Thyroid gland (tissue), 4 donors: ENCODE data around the gene ACBD4. TPM values are rescaled to one million over a fixed set of nuclear protein-coding genes. Genes with fewer than 3 reads are reported as not detected.

ENCODE experiments used
- DNase-seq, 2 donors: peaks; one replicate each; pipeline ENCODE4 v3.0.0-alpha.2; 2019
- H3K27ac ChIP-seq, 3 donors: fragments of 200-600 bp; sonication (generic); 1 replicate in 2 of 3; 2 replicates in 1 of 3; pipeline ENCODE4 v1.5.1; 2016 to 2019; ENCODE audit warnings: mild to moderate bottlenecking in 1 of 3, moderate library complexity in 1 of 3
- H3K27me3 ChIP-seq: fragments of 200-600 bp; sonication (generic); one replicate; pipeline ENCODE4 v1.5.1; 2019
- H3K36me3 ChIP-seq, 2 donors: fragments of 200-600 bp; sonication (generic); one replicate each; pipeline ENCODE4 v1.5.1; 2016 to 2019
- H3K4me1 ChIP-seq, 2 donors: fragments of 200-600 bp; sonication (generic); one replicate each; pipeline ENCODE4 v1.5.1; 2017 to 2019
- H3K4me3 ChIP-seq, 3 donors: fragments of 200-600 bp; sonication (generic); replicated peaks in 1 of 3; 1 replicate in 2 of 3; 2 replicates in 1 of 3; pipeline ENCODE4 v1.5.1; 2016; ENCODE audit warnings: mild to moderate bottlenecking in 1 of 3
- H3K9me3 ChIP-seq: fragments of 200-600 bp; sonication (generic); one replicate; pipeline ENCODE4 v1.5.1; 2017
- POLR2A ChIP-seq, 2 donors: fragments of 450-650 bp; IDR thresholded peaks; one replicate each; pipeline ENCODE4 v1.6.1; 2017; ENCODE audit warnings: antibody characterized with exemption in 2 of 2, mild to moderate bottlenecking in 2 of 2, moderate library complexity in 1 of 2
- WGBS, 2 donors: methylation state at CpG; one replicate each; pipeline ENCODE4 v1.1.5; 2017; 5-methylcytosine and 5-hydroxymethylcytosine counted together
- intact Hi-C: fragments of 100-400 bp; cut with DNase I; formaldehyde crosslinking; loops from one replicate; pipeline ENCODE4 v1.15.1; 2023
- total RNA-seq, 4 donors: library from RNA; depleted of rRNA; stranded (reverse); fragments of >200 nt; gene quantifications; one replicate each; pipeline ENCODE4 v1.2.3, GENCODE V29; 2016
- TF ChIP-seq, protein P1 (sequence below), 6 experiments: fragments of 200-600 bp in 3 of 6; fragments of 450-650 bp in 3 of 6; sonication (generic) in 3 of 6; IDR thresholded peaks; one replicate each; pipeline ENCODE4 v1.5.1; 2016 to 2019; ENCODE audit warnings: antibody characterized with exemption in 6 of 6, mild to moderate bottlenecking in 2 of 6, inconsistent platforms in 1 of 6, moderate library complexity in 1 of 6

The ACBD4 gene
- total RNA-seq, 4 donors from 2014 or later, result 16.7 to 20.4 (median 17.7) TPM

GRCh38 chr17:45110676-45111611 is 24.5 kb upstream of the ACBD4 start:
- Histone ChIP-seq H3K4me1 (peaks cover 26 to 30% of the 10 kb centered on the region in 2 donors), H3K4me3 (no peak overlapping the region), H3K27me3 (no peaks in the 10 kb centered on the region), H3K9me3 (no peaks in the 10 kb centered on the region), H3K27ac (peak overlapping the region; percentile 56 to 81 (median 57)), H3K36me3 (peaks cover 20 to 24% of the 10 kb centered on the region in 2 donors)
- intact Hi-C loops, result no loop called here
- peak; percentile 72 to 73 for DNase-seq
- TF ChIP-seq, protein P1, sequence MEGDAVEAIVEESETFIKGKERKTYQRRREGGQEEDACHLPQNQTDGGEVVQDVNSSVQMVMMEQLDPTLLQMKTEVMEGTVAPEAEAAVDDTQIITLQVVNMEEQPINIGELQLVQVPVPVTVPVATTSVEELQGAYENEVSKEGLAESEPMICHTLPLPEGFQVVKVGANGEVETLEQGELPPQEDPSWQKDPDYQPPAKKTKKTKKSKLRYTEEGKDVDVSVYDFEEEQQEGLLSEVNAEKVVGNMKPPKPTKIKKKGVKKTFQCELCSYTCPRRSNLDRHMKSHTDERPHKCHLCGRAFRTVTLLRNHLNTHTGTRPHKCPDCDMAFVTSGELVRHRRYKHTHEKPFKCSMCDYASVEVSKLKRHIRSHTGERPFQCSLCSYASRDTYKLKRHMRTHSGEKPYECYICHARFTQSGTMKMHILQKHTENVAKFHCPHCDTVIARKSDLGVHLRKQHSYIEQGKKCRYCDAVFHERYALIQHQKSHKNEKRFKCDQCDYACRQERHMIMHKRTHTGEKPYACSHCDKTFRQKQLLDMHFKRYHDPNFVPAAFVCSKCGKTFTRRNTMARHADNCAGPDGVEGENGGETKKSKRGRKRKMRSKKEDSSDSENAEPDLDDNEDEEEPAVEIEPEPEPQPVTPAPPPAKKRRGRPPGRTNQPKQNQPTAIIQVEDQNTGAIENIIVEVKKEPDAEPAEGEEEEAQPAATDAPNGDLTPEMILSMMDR (IDR thresholded peaks at IDR 0.05), result peak in 1 of 6 experiments; percentile 13
- TF ChIP-seq POLR2A (IDR thresholded peaks at IDR 0.05), result no peak
- WGBS, 2 donors, result 59 to 71% methylated on average over 14 to 15 of the region's 16 CpGs

DNA sequence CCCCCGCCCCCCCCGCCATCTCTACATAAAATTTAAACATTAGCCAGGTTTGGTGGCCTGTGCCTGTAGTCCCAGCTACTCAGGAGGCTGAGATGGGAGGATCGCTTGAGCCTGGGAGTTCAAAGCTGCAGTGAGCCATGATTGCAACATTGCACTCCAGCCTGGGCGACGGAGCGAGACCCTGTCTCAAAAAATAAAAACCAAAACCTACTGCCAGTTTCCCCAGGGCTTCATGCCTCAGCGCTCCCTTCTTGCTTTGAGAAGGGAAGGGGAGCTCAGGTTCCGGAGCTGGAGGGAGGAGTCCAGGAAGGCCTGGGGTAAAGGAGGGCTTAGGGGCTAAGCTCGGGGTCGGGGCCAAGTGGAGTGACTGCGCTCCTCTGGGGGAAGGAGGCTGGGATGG is 23.6 kb upstream of the ACBD4 start:
- Histone ChIP-seq H3K27me3 (no peaks in the 10 kb centered on the region), H3K4me1 (peaks cover 26 to 30% of the 10 kb centered on the region in 2 donors), H3K27ac (peak overlapping the region; percentile 57 to 81 (median 64)), H3K4me3 (no peak overlapping the region), H3K9me3 (no peaks in the 10 kb centered on the region), H3K36me3 (peaks cover 11 to 15% of the 10 kb centered on the region in 2 donors)
- no peak for TF ChIP-seq POLR2A (IDR thresholded peaks at IDR 0.05)
- TF ChIP-seq, protein P1 (IDR thresholded peaks at IDR 0.05), result no peak
- DNase-seq, result peak; percentile 76 to 78
- WGBS, 2 donors, result 46 to 68% methylated on average over 10 to 11 of the region's 11 CpGs
- intact Hi-C loops, result no loop called here

GRCh38 chr17:45112559-45113423 is 22.7 kb upstream of the ACBD4 start:
- WGBS, 2 donors, result 97 to 98% methylated on average over 14 to 16 of the region's 23 CpGs

DNA sequence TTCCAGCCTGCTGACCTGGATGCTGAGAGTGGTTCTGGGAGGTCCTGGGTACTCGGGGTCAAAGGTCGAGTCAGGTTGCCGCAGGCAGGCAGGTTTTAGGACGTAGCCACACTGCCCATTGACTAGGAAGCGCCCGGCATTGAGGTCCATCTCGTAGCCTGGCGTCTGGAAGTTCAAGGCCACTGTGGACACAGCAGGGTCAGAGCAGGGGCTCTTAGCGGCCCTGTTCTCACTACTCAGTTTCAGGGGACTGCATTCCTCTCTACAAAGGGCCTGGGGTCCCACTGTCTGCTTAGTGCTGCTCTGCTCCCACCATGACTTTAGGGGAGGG is 22.1 kb upstream of the ACBD4 start:
- DNase-seq, result no peak
- no peaks in the 10 kb centered on the region for H3K36me3 ChIP-seq
- no peak overlapping the region for H3K27ac ChIP-seq
- intact Hi-C loops, result no loop called here
- peaks cover 26 to 30% of the 10 kb centered on the region in 2 donors for H3K4me1 ChIP-seq
- no peaks in the 10 kb centered on the region for H3K9me3 ChIP-seq
- 83 to 100% methylated on average over 3 to 8 of the region's 9 CpGs for WGBS, 2 donors
- H3K27me3 ChIP-seq, result no peaks in the 10 kb centered on the region
- TF ChIP-seq POLR2A (IDR thresholded peaks at IDR 0.05), result no peak
- TF ChIP-seq, protein P1 (IDR thresholded peaks at IDR 0.05), result no peak
- H3K4me3 ChIP-seq, result no peak overlapping the region

More at GRCh38 chr17:45112559-45113423, 22.7 kb upstream of the ACBD4 start:
- Histone ChIP-seq H3K27ac (peak overlapping the region in 2 of 3 donors; percentile 64 to 81), H3K9me3 (no peaks in the 10 kb centered on the region), H3K27me3 (no peaks in the 10 kb centered on the region), H3K4me1 (peaks cover 26 to 30% of the 10 kb centered on the region in 2 donors), H3K36me3 (peaks cover 3 to 5% of the 10 kb centered on the region in 2 donors), H3K4me3 (no peak overlapping the region)
- TF ChIP-seq POLR2A (IDR thresholded peaks at IDR 0.05), result no peak
- TF ChIP-seq, protein P1 (IDR thresholded peaks at IDR 0.05), result no peak
- intact Hi-C loops, result no loop called here
- DNase-seq, result no peak
